GM23338 (cell line): ENCODE data around the gene ZBTB7B. TPM values are rescaled to one million over a fixed set of nuclear protein-coding genes. Genes with fewer than 3 reads are reported as not detected.

Source experiments
- ATAC-seq: fragments of 200-7000 bp; cut with Tn5 transposase; 3 replicates; pipeline ENCODE4 v1.9.1; 2020
- DNase-seq: peaks from one replicate; pipeline ENCODE4 v3.0.0-alpha.2; 2015; ENCODE audit warnings: low spot score
- H2AFZ ChIP-seq: fragments of 200-600 bp; sonication (generic); 2 replicates; pipeline ENCODE4 v1.8.0; 2016; ENCODE audit warnings: antibody characterized with exemption, mild to moderate bottlenecking, moderate library complexity
- H3F3A ChIP-seq: fragments of 200-600 bp; sonication (generic); replicated peaks from 2 replicates; pipeline ENCODE4 v1.8.0; 2017; ENCODE audit warnings: antibody characterized with exemption, mixed run types, low read depth
- H3K27ac ChIP-seq: fragments of 200-600 bp; sonication (generic); 2 replicates; pipeline ENCODE4 v1.6.1; 2016; ENCODE audit warnings: low read depth
- H3K27me3 ChIP-seq: fragments of 200-600 bp; sonication (generic); 2 replicates; pipeline ENCODE4 v1.8.0; 2016; ENCODE audit warnings: mild to moderate bottlenecking, mixed run types, moderate library complexity; ENCODE audit not compliant: insufficient read depth
- H3K36me3 ChIP-seq: fragments of 200-600 bp; sonication (generic); 2 replicates; pipeline ENCODE4 v1.8.0; 2016; ENCODE audit warnings: mild to moderate bottlenecking; ENCODE audit not compliant: insufficient read depth
- H3K4me1 ChIP-seq: fragments of 200-600 bp; sonication (generic); 2 replicates; pipeline ENCODE4 v1.8.0; 2016; ENCODE audit warnings: mild to moderate bottlenecking, moderate library complexity; ENCODE audit not compliant: insufficient read depth
- H3K4me2 ChIP-seq: fragments of 200-600 bp; sonication (generic); 2 replicates; pipeline ENCODE4 v1.7.1; 2017; ENCODE audit warnings: mixed run types
- H3K4me3 ChIP-seq: fragments of 200-600 bp; sonication (generic); 2 replicates; pipeline ENCODE4 v1.6.1; 2016; ENCODE audit warnings: mixed run types
- H3K79me2 ChIP-seq: fragments of 200-600 bp; sonication (generic); replicated peaks from 2 replicates; pipeline ENCODE4 v1.8.0; 2017; ENCODE audit warnings: mild to moderate bottlenecking; ENCODE audit not compliant: insufficient read depth
- H3K9me2 ChIP-seq: fragments of 200-600 bp; sonication (generic); 2 replicates; pipeline ENCODE4 v1.8.0; 2017; ENCODE audit not compliant: insufficient read depth
- H4K20me1 ChIP-seq: fragments of 200-600 bp; sonication (generic); replicated peaks from 2 replicates; pipeline ENCODE4 v1.8.0; 2017; ENCODE audit warnings: mild to moderate bottlenecking; ENCODE audit not compliant: insufficient read depth
- H3K27ac Mint-ChIP-seq: 2 replicates; pipeline ENCODE4 v1.8.0; 2020; ENCODE audit warnings: inconsistent platforms, mild to moderate bottlenecking, moderate library complexity, mixed read lengths
- H3K27me3 Mint-ChIP-seq: 3 replicates; pipeline ENCODE4 v1.8.0; 2022; ENCODE audit warnings: low read depth, mild to moderate bottlenecking, moderate library complexity, mixed read lengths, inconsistent platforms; ENCODE audit not compliant: insufficient read depth, poor library complexity
- H3K36me3 Mint-ChIP-seq: 3 replicates; pipeline ENCODE4 v1.8.0; 2021; ENCODE audit warnings: low read depth, mild to moderate bottlenecking, inconsistent platforms, moderate library complexity, mixed read lengths
- H3K4me1 Mint-ChIP-seq: 3 replicates; pipeline ENCODE4 v1.8.0; 2020; ENCODE audit warnings: mild to moderate bottlenecking, inconsistent platforms, mixed read lengths
- H3K4me3 Mint-ChIP-seq: 3 replicates; pipeline ENCODE4 v1.8.0; 2021; ENCODE audit warnings: moderate library complexity, mild to moderate bottlenecking, inconsistent platforms, mixed read lengths
- H3K9me3 Mint-ChIP-seq: 3 replicates; pipeline ENCODE4 v1.8.0; 2020; ENCODE audit warnings: moderate library complexity, mild to moderate bottlenecking, inconsistent platforms, mixed read lengths
- CREB1 ChIP-seq: fragments of 250-450 bp; sonication (Bioruptor Pico); IDR thresholded peaks from 2 replicates; pipeline ENCODE4 v1.5.0; 2020; ENCODE audit warnings: low read depth, mild to moderate bottlenecking, moderate library complexity
- EZH2 ChIP-seq: fragments of 200-600 bp; sonication (generic); IDR thresholded peaks from one replicate; pipeline ENCODE4 v1.8.0; 2017; ENCODE audit warnings: antibody characterized with exemption, mild to moderate bottlenecking, low read depth; ENCODE audit not compliant: unreplicated experiment
- EZH2phosphoT487 ChIP-seq: fragments of 200-600 bp; sonication (generic); IDR thresholded peaks from one replicate; pipeline ENCODE4 v1.8.1; 2018; ENCODE audit warnings: antibody characterized with exemption; ENCODE audit not compliant: unreplicated experiment
- JUNB ChIP-seq: IDR thresholded peaks from one replicate; pipeline ENCODE4 v1.6.1; 2016; ENCODE audit warnings: antibody characterized with exemption; ENCODE audit not compliant: unreplicated experiment
- NANOG ChIP-seq: IDR thresholded peaks from 2 replicates; pipeline ENCODE4 v1.6.1; 2016; ENCODE audit warnings: antibody characterized with exemption, borderline replicate concordance
- POLR2AphosphoS5 ChIP-seq: IDR thresholded peaks from 2 replicates; pipeline ENCODE4 v1.6.1; 2016; ENCODE audit warnings: antibody characterized with exemption, low read depth
- STAT1 ChIP-seq: IDR thresholded peaks from one replicate; pipeline ENCODE4 v1.6.1; 2016; ENCODE audit warnings: antibody characterized with exemption; ENCODE audit not compliant: unreplicated experiment
- ZNF114 ChIP-seq: fragments of 250-450 bp; sonication (Bioruptor Pico); IDR thresholded peaks from 2 replicates; pipeline ENCODE4 v1.5.0; 2020; ENCODE audit warnings: mild to moderate bottlenecking, moderate library complexity
- ZNF331 ChIP-seq: fragments of 250-450 bp; sonication (Bioruptor Pico); IDR thresholded peaks from 2 replicates; pipeline ENCODE4 v1.5.0; 2020; ENCODE audit warnings: low read depth, mild to moderate bottlenecking, moderate library complexity
- polyA plus RNA-seq: library from polyadenylated mRNA; unstranded; fragments of >200 nt; fragmentation: Nextera tagmentation; extraction: Ambion mirVana; gene quantifications from 2 replicates; pipeline ENCODE4 v1.2.1, GENCODE V29; 2016
- total RNA-seq: library from RNA; depleted of rRNA; stranded (reverse); fragments of >200 nt; shearing (Covaris generic); gene quantifications from 2 replicates; pipeline ENCODE4 v1.2.3, GENCODE V29; 2014
- TF ChIP-seq, protein P1 (sequence below): fragments of 250-450 bp; sonication (Bioruptor Pico); IDR thresholded peaks from 2 replicates; pipeline ENCODE4 v1.5.0; 2020; ENCODE audit warnings: mild to moderate bottlenecking, moderate library complexity
- TF ChIP-seq, protein P2 (sequence below): IDR thresholded peaks from one replicate; pipeline ENCODE4 v1.6.1; 2018; ENCODE audit warnings: antibody characterized with exemption; ENCODE audit not compliant: unreplicated experiment
- TF ChIP-seq, protein P3 (sequence below): IDR thresholded peaks from 2 replicates; pipeline ENCODE4 v1.6.1; 2016; ENCODE audit warnings: antibody characterized with exemption
- TF ChIP-seq, protein P4 (sequence below), 2 experiments: fragments of 200-600 bp in 1 of 2; sonication (generic) in 1 of 2; conservative IDR thresholded peaks; 2 replicates each; pipeline versions ENCODE4 v1.5.1 to v1.6.1; 2016 to 2017; ENCODE audit warnings: antibody characterized with exemption in 2 of 2, low read depth in 2 of 2, mild to moderate bottlenecking in 2 of 2, moderate library complexity in 1 of 2

The ZBTB7B gene
- total and polyA plus RNA-seq, 2 experiments from 2014 or later = 3.6 to 32.6 TPM

DNA sequence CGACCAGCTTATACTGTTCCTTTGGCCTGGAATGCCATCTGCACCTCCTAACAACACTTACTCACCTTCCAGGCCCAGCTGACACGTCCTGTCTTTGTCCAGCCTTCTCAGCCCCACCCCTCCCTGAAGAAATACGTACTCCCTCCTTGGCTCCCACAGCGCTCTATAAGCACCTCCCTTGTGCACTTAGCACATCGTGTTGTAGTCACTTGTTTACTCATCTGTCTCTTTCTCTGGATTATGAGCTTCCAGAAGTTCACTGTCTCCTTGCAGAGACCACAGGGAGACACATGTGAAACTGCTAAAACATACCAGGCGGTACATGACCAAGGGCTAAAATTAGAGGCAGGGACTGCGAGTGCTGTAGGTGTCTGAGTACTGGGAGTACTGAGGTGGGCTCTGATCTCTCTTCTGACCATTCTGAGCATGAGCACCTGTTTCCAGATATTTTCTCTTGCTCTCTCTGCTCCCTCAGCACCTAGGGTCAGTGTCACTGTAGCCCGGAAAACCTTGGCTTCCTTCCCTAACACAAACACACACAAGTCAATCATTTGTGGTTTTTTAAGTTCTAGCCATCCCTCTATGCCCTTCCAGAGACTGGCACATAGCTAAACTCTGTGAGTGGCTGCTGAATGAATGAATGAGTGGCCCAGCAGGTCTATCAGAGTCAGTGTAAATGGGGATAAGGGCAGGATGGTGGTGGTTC is 36.2 kb downstream of the ZBTB7B start (continued):
- TF ChIP-seq STAT1 = no peak
- no peak for TF ChIP-seq JUNB

DNA sequence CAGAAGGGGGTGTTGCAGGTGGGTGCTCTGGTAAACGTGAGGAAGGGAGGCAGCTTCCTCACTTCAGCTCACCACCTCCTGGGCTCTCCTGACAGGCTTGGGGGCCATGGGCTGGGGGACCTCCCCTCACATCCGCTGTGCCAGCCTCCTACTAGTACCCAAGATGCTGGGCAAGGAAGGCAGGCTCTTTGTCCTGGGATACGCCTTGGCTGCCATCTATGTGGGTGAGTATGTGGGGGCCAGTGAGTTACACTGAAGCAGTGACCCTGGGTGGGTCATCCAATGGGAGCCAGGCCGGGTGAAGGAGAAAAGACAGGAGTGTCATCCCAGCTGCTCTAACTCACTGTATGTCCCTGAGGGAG is 36.7 kb downstream of the ZBTB7B start:
- TF ChIP-seq, protein P1, sequence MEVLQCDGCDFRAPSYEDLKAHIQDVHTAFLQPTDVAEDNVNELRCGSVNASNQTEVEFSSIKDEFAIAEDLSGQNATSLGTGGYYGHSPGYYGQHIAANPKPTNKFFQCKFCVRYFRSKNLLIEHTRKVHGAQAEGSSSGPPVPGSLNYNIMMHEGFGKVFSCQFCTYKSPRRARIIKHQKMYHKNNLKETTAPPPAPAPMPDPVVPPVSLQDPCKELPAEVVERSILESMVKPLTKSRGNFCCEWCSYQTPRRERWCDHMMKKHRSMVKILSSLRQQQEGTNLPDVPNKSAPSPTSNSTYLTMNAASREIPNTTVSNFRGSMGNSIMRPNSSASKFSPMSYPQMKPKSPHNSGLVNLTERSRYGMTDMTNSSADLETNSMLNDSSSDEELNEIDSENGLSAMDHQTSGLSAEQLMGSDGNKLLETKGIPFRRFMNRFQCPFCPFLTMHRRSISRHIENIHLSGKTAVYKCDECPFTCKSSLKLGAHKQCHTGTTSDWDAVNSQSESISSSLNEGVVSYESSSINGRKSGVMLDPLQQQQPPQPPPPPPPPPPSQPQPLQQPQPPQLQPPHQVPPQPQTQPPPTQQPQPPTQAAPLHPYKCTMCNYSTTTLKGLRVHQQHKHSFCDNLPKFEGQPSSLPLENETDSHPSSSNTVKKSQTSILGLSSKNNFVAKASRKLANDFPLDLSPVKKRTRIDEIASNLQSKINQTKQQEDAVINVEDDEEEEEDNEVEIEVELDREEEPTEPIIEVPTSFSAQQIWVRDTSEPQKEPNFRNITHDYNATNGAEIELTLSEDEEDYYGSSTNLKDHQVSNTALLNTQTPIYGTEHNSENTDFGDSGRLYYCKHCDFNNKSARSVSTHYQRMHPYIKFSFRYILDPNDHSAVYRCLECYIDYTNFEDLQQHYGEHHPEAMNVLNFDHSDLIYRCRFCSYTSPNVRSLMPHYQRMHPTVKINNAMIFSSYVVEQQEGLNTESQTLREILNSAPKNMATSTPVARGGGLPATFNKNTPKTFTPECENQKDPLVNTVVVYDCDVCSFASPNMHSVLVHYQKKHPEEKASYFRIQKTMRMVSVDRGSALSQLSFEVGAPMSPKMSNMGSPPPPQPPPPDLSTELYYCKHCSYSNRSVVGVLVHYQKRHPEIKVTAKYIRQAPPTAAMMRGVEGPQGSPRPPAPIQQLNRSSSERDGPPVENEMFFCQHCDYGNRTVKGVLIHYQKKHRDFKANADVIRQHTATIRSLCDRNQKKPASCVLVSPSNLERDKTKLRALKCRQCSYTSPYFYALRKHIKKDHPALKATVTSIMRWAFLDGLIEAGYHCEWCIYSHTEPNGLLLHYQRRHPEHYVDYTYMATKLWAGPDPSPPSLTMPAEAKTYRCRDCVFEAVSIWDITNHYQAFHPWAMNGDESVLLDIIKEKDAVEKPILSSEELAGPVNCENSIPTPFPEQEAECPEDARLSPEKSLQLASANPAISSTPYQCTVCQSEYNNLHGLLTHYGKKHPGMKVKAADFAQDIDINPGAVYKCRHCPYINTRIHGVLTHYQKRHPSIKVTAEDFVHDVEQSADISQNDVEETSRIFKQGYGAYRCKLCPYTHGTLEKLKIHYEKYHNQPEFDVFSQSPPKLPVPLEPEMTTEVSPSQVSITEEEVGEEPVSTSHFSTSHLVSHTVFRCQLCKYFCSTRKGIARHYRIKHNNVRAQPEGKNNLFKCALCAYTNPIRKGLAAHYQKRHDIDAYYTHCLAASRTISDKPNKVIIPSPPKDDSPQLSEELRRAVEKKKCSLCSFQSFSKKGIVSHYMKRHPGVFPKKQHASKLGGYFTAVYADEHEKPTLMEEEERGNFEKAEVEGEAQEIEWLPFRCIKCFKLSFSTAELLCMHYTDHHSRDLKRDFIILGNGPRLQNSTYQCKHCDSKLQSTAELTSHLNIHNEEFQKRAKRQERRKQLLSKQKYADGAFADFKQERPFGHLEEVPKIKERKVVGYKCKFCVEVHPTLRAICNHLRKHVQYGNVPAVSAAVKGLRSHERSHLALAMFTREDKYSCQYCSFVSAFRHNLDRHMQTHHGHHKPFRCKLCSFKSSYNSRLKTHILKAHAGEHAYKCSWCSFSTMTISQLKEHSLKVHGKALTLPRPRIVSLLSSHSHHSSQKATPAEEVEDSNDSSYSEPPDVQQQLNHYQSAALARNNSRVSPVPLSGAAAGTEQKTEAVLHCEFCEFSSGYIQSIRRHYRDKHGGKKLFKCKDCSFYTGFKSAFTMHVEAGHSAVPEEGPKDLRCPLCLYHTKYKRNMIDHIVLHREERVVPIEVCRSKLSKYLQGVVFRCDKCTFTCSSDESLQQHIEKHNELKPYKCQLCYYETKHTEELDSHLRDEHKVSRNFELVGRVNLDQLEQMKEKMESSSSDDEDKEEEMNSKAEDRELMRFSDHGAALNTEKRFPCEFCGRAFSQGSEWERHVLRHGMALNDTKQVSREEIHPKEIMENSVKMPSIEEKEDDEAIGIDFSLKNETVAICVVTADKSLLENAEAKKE (CRISPR knock-in tag) = no peak
- TF ChIP-seq EZH2 (no peak), EZH2phosphoT487 (no peak), NANOG (no peak), ZNF114 (CRISPR knock-in tag) (no peak), CREB1 (CRISPR knock-in tag) (no peak), ZNF331 (no peak), STAT1 (no peak), POLR2AphosphoS5 (no peak), JUNB (no peak)
- TF ChIP-seq, protein P2, sequence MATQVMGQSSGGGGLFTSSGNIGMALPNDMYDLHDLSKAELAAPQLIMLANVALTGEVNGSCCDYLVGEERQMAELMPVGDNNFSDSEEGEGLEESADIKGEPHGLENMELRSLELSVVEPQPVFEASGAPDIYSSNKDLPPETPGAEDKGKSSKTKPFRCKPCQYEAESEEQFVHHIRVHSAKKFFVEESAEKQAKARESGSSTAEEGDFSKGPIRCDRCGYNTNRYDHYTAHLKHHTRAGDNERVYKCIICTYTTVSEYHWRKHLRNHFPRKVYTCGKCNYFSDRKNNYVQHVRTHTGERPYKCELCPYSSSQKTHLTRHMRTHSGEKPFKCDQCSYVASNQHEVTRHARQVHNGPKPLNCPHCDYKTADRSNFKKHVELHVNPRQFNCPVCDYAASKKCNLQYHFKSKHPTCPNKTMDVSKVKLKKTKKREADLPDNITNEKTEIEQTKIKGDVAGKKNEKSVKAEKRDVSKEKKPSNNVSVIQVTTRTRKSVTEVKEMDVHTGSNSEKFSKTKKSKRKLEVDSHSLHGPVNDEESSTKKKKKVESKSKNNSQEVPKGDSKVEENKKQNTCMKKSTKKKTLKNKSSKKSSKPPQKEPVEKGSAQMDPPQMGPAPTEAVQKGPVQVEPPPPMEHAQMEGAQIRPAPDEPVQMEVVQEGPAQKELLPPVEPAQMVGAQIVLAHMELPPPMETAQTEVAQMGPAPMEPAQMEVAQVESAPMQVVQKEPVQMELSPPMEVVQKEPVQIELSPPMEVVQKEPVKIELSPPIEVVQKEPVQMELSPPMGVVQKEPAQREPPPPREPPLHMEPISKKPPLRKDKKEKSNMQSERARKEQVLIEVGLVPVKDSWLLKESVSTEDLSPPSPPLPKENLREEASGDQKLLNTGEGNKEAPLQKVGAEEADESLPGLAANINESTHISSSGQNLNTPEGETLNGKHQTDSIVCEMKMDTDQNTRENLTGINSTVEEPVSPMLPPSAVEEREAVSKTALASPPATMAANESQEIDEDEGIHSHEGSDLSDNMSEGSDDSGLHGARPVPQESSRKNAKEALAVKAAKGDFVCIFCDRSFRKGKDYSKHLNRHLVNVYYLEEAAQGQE = no peak
- TF ChIP-seq, protein P3, sequence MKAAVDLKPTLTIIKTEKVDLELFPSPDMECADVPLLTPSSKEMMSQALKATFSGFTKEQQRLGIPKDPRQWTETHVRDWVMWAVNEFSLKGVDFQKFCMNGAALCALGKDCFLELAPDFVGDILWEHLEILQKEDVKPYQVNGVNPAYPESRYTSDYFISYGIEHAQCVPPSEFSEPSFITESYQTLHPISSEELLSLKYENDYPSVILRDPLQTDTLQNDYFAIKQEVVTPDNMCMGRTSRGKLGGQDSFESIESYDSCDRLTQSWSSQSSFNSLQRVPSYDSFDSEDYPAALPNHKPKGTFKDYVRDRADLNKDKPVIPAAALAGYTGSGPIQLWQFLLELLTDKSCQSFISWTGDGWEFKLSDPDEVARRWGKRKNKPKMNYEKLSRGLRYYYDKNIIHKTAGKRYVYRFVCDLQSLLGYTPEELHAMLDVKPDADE = no peak
- TF ChIP-seq, protein P4, sequence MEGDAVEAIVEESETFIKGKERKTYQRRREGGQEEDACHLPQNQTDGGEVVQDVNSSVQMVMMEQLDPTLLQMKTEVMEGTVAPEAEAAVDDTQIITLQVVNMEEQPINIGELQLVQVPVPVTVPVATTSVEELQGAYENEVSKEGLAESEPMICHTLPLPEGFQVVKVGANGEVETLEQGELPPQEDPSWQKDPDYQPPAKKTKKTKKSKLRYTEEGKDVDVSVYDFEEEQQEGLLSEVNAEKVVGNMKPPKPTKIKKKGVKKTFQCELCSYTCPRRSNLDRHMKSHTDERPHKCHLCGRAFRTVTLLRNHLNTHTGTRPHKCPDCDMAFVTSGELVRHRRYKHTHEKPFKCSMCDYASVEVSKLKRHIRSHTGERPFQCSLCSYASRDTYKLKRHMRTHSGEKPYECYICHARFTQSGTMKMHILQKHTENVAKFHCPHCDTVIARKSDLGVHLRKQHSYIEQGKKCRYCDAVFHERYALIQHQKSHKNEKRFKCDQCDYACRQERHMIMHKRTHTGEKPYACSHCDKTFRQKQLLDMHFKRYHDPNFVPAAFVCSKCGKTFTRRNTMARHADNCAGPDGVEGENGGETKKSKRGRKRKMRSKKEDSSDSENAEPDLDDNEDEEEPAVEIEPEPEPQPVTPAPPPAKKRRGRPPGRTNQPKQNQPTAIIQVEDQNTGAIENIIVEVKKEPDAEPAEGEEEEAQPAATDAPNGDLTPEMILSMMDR (conservative IDR thresholded peaks at IDR 0.05; ENCODE audit: low read depth in 2 of 2) = no peak
- no peaks in the 10 kb centered on the region for H3K9me2 ChIP-seq
- H3K27me3 ChIP-seq = no peaks in the 10 kb centered on the region
- no peaks in the 10 kb centered on the region for H3K36me3 ChIP-seq
- peaks cover 5% of the 10 kb centered on the region for H3K4me1 Mint-ChIP-seq
- H3K4me2 ChIP-seq = no peak overlapping the region
- H3K79me2 ChIP-seq = no peaks in the 10 kb centered on the region
- H2AFZ ChIP-seq = no peak overlapping the region
- no peak overlapping the region for H3K27ac ChIP-seq
- no peaks in the 10 kb centered on the region for H3K9me3 Mint-ChIP-seq
- peaks cover 12% of the 10 kb centered on the region for H3K27me3 Mint-ChIP-seq
- ATAC-seq (no peak), DNase-seq (no peak)
- no peak overlapping the region for H3K27ac Mint-ChIP-seq
- H3K4me3 ChIP-seq = no peak overlapping the region
- H4K20me1 ChIP-seq = no peaks in the 10 kb centered on the region
- no peak overlapping the region for H3K4me3 Mint-ChIP-seq
- no peaks in the 10 kb centered on the region for H3K4me1 ChIP-seq
- H3F3A ChIP-seq = 0 out of 2 replicates have a peak, but pooled peaks cover 3% of the 10 kb centered on the region
- no peaks in the 10 kb centered on the region for H3K36me3 Mint-ChIP-seq
